ENCODE data around the gene NUCKS1. TPM values are rescaled to one million over a fixed set of nuclear protein-coding genes. Genes with fewer than 3 reads are reported as not detected.

NUCKS1 gene
- total and polyA plus RNA-seq, 2 of the 8 experiments (the other 6 are each of a cell fraction or from before 2014, with no cell fraction given): 126 to 461 TPM

GRCh38 chr1:205725514-205725913 is 24.5 kb downstream of the NUCKS1 start (continued):
- no peak for TF ChIP-seq CHD7 (IDR thresholded peaks at IDR 0.05; ENCODE audit: insufficient replicate concordance, low read length)
- no peak for TF ChIP-seq SP2 (IDR thresholded peaks at IDR 0.05; ENCODE audit: low read length)
- TF ChIP-seq MAX (IDR thresholded peaks at IDR 0.05): no peak
- no peak for TF ChIP-seq CTBP2 (IDR thresholded peaks at IDR 0.05; ENCODE audit: borderline replicate concordance, insufficient read depth, insufficient read length, low read length)
- no peak for TF ChIP-seq KDM5A (IDR thresholded peaks at IDR 0.05; ENCODE audit: low read length)
- no peak for TF ChIP-seq TBP (IDR thresholded peaks at IDR 0.05; ENCODE audit: low read depth, low read length)
- TF ChIP-seq, protein P1, sequence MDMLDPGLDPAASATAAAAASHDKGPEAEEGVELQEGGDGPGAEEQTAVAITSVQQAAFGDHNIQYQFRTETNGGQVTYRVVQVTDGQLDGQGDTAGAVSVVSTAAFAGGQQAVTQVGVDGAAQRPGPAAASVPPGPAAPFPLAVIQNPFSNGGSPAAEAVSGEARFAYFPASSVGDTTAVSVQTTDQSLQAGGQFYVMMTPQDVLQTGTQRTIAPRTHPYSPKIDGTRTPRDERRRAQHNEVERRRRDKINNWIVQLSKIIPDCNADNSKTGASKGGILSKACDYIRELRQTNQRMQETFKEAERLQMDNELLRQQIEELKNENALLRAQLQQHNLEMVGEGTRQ (IDR thresholded peaks at IDR 0.05; ENCODE audit: low read length): no peak
- TF ChIP-seq HDAC6 (IDR thresholded peaks at IDR 0.05; ENCODE audit: low read depth, low read length): no peak
- no peak for TF ChIP-seq SAP30 (IDR thresholded peaks at IDR 0.05; ENCODE audit: insufficient read depth, insufficient replicate concordance, low read length)
- no peak for TF ChIP-seq RBBP5 (IDR thresholded peaks at IDR 0.05; ENCODE audit: borderline replicate concordance, low read depth, low read length)

Measured in H1 (cell line).